Loucy (cell line): Measurements from ENCODE around the gene SLC23A3.

Experiments
- CTCF ChIP-seq: fragments of 200-600 bp; sonication (generic); conservative IDR thresholded peaks from 2 replicates; pipeline ENCODE4 v1.5.1; 2014; ENCODE audit warnings: mild to moderate bottlenecking, antibody characterized with exemption, low read length
- EZH2phosphoT487 ChIP-seq: fragments of 200-600 bp; IDR thresholded peaks from 2 replicates; pipeline ENCODE4 v1.6.1; 2018; ENCODE audit warnings: antibody characterized with exemption, mild to moderate bottlenecking, moderate library complexity, borderline replicate concordance

DNA sequence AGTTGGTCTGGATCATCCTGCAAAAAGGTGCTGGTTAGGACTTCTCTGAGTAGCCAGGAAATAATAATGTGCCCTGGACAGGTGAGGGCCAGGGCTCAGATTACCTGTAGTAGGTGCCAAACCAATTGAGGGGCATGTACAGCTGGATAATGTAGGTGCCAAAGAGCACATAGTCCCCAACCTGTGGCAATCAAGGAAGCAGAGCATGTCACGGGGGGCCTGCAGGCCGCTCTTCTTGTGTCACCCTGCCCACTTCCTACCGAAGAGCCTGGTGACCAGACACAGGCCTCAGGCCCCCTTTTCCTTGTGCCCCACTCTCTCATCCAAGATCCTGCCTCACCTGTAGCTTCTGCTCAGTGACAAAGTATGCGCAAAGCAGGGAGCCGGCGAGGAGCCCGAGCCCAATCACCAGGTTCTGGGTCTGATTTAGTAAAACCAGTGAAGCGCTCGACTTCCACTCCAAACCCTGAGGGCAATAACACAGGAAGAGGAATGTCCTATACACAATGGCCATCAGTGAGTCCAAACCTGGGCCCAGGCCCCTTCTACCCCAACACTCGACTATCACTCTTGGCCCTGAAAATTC is 43.8 kb upstream of the SLC23A3 start:
- TF ChIP-seq CTCF (no peak), EZH2phosphoT487 (no peak)
